IMR-90 (cell line): ENCODE data around the gene RASSF10. TPM values are rescaled to one million over a fixed set of nuclear protein-coding genes. Genes with fewer than 3 reads are reported as not detected.

Experiments
- ATAC-seq: fragments of 200-7000 bp; cut with Tn5 transposase; 2 replicates; pipeline ENCODE4 v1.9.1; 2020; ENCODE audit warnings: low read depth, mild to moderate bottlenecking, moderate library complexity
- BruUV-seq: library from RNA; stranded (reverse); fragments of 400-500 nt; replicated peaks from 2 replicates; lab custom pipeline; 2021; lab: Mats Ljungman, UMichigan
- CTCF ChIA-PET: fragments of 300-600 bp; formaldehyde crosslinking; extraction: SDS; loops from one replicate; lab custom pipeline; 2021; ENCODE audit warnings: antibody characterized with exemption; lab: Yijun Ruan, JAX
- POLR2A ChIA-PET: fragments of 300-600 bp; sonication (Branson Sonifier 250); formaldehyde crosslinking; loops from one replicate; lab custom pipeline; 2022; ENCODE audit warnings: antibody characterized with exemption; ENCODE audit not compliant: unreplicated experiment; lab: Charles Lee
- DNase-seq: peaks from one replicate; pipeline ENCODE4 v3.0.0; 2013
- H2AFZ ChIP-seq: replicated peaks from 2 replicates; pipeline ENCODE3; 2013; ENCODE audit warnings: low read length, mild to moderate bottlenecking; ENCODE audit not compliant: poor library complexity
- H2AK5ac ChIP-seq: 2 replicates; pipeline ENCODE4 v1.6.1; 2013; ENCODE audit warnings: low read depth, low read length, inconsistent platforms
- H2AK9ac ChIP-seq: replicated peaks from 2 replicates; pipeline ENCODE3; 2013; ENCODE audit warnings: mild to moderate bottlenecking, low read depth, low read length, moderate library complexity; ENCODE audit not compliant: poor library complexity
- H2BK120ac ChIP-seq: 2 replicates; pipeline ENCODE4 v1.6.1; 2013; ENCODE audit warnings: low read depth, low read length, inconsistent platforms
- H2BK15ac ChIP-seq: 3 replicates; pipeline ENCODE4 v1.6.1; 2013; ENCODE audit warnings: low read depth, low read length, inconsistent platforms
- H2BK20ac ChIP-seq: 2 replicates; pipeline ENCODE4 v1.6.1; 2013; ENCODE audit warnings: low read depth, mild to moderate bottlenecking, inconsistent platforms, low read length, moderate library complexity
- H2BK5ac ChIP-seq: 2 replicates; pipeline ENCODE4 v1.6.1; 2013; ENCODE audit warnings: mild to moderate bottlenecking, low read depth, low read length, inconsistent platforms; ENCODE audit not compliant: poor library complexity, severe bottlenecking
- H3K14ac ChIP-seq: replicated peaks from 2 replicates; pipeline ENCODE4 v1.6.1; 2013; ENCODE audit warnings: low read depth, low read length, inconsistent platforms
- H3K18ac ChIP-seq: 2 replicates; pipeline ENCODE4 v1.6.1; 2013; ENCODE audit warnings: low read depth, low read length, control low read depth
- H3K23ac ChIP-seq: 2 replicates; pipeline ENCODE4 v1.6.1; 2013; ENCODE audit warnings: low read depth, low read length, inconsistent platforms
- H3K27ac ChIP-seq: 2 replicates; pipeline ENCODE4 v1.5.1; 2013; ENCODE audit warnings: mild to moderate bottlenecking, control low read depth, low read length; ENCODE audit not compliant: insufficient read depth
- H3K27me3 ChIP-seq: 2 replicates; pipeline ENCODE4 v1.6.1; 2013; ENCODE audit warnings: low read length; ENCODE audit not compliant: control insufficient read depth, insufficient read depth
- H3K36me3 ChIP-seq: 2 replicates; pipeline ENCODE4 v1.6.1; 2013; ENCODE audit warnings: low read length, mixed read lengths; ENCODE audit not compliant: control insufficient read depth, insufficient read depth
- H3K4ac ChIP-seq: 2 replicates; pipeline ENCODE4 v1.6.1; 2013; ENCODE audit warnings: low read depth, low read length, inconsistent platforms
- H3K4me1 ChIP-seq: 2 replicates; pipeline ENCODE4 v1.6.1; 2013; ENCODE audit warnings: low read length, mixed read lengths; ENCODE audit not compliant: control insufficient read depth, insufficient read depth
- H3K4me2 ChIP-seq: 2 replicates; pipeline ENCODE4 v1.6.1; 2013; ENCODE audit warnings: low read depth, mild to moderate bottlenecking, control low read depth, low read length, moderate library complexity
- H3K4me3 ChIP-seq: 2 replicates; pipeline ENCODE4 v1.5.1; 2013; ENCODE audit warnings: low read depth, mild to moderate bottlenecking, control low read depth, low read length, moderate library complexity; ENCODE audit not compliant: insufficient read depth
- H3K56ac ChIP-seq: 2 replicates; pipeline ENCODE4 v1.6.1; 2013; ENCODE audit warnings: low read length, inconsistent platforms; ENCODE audit not compliant: insufficient read depth; ENCODE audit errors: extremely low read depth
- H3K79me1 ChIP-seq, 2 experiments: 2 replicates each; pipeline ENCODE4 v1.6.1; 2013; ENCODE audit warnings: low read length in 2 of 2, inconsistent platforms in 1 of 2, low read depth in 1 of 2
- H3K9ac ChIP-seq: 2 replicates; pipeline ENCODE4 v1.6.1; 2013; ENCODE audit warnings: low read depth, low read length, control low read depth
- H3K9me1 ChIP-seq: 2 replicates; pipeline ENCODE4 v1.6.1; 2013; ENCODE audit warnings: low read length, inconsistent platforms; ENCODE audit not compliant: insufficient read depth
- H3K9me3 ChIP-seq: 2 replicates; pipeline ENCODE4 v1.6.1; 2013; ENCODE audit warnings: low read length; ENCODE audit not compliant: control insufficient read depth, insufficient read depth
- H4K20me1 ChIP-seq: 2 replicates; pipeline ENCODE4 v1.6.1; 2013; ENCODE audit warnings: low read length, inconsistent platforms; ENCODE audit not compliant: insufficient read depth
- H4K5ac ChIP-seq: 2 replicates; pipeline ENCODE4 v1.6.1; 2013; ENCODE audit warnings: mild to moderate bottlenecking, low read depth, low read length, control low read depth
- H4K8ac ChIP-seq, 2 experiments: 2 replicates each; pipeline ENCODE4 v1.6.1; 2013; ENCODE audit warnings: low read depth in 2 of 2, low read length in 2 of 2, control low read depth in 1 of 2, inconsistent platforms in 1 of 2
- H4K91ac ChIP-seq: 2 replicates; pipeline ENCODE4 v1.6.1; 2013; ENCODE audit warnings: low read depth, low read length, inconsistent platforms; ENCODE audit not compliant: insufficient read depth
- BHLHE40 ChIP-seq: fragments of 150-350 bp; IDR thresholded peaks from 2 replicates; pipeline ENCODE4 v1.6.1; 2016; ENCODE audit warnings: mild to moderate bottlenecking, low read depth, low read length
- MAZ ChIP-seq: IDR thresholded peaks from 2 replicates; pipeline ENCODE4 v1.6.1; 2012; ENCODE audit warnings: low read depth, mild to moderate bottlenecking, low read length, improper control_type of control experiment, moderate library complexity, borderline replicate concordance
- WGBS, 2 experiments: methylation state at CpG; one replicate each; pipeline versions ENCODE4 v1.1.5 to v1.1.7; 2013; ENCODE audit warnings: missing lambda C conversion rate in 2 of 2; ENCODE audit not compliant: insufficient read length in 1 of 2; ENCODE audit errors: extremely low coverage in 2 of 2; 5-methylcytosine and 5-hydroxymethylcytosine counted together
- dilution Hi-C: fragments of 300-500 bp; cut with HindIII; formaldehyde crosslinking; loops from one replicate; pipeline ENCODE4 v1.14.3; 2018; ENCODE audit warnings: low sequenced_read_pairs; ENCODE audit not compliant: unreplicated experiment
- in situ Hi-C: fragments of 300-500 bp; cut with MboI; formaldehyde crosslinking; loops from 3 replicates; pipeline ENCODE4 v1.14.3; 2019; ENCODE audit warnings: low sequenced_read_pairs, inconsistent platforms, mixed read lengths
- intact Hi-C: fragments of 100-400 bp; cut with micrococcal nuclease; formaldehyde crosslinking; loops from 2 replicates; pipeline ENCODE4 v1.10.0; 2022
- polyA plus RNA-seq, 3 experiments: library from polyadenylated mRNA; depleted of rRNA; stranded (reverse); fragments of >200 nt; gene quantifications; 2 replicates each; pipeline ENCODE4 v1.2.3, GENCODE V29; 2012; ENCODE audit warnings: low replicate concordance in 1 of 3
- total RNA-seq: library from RNA; depleted of rRNA; stranded (reverse); fragments of >200 nt; gene quantifications from 2 replicates; pipeline ENCODE4 v1.2.3, GENCODE V29; 2012
- TF ChIP-seq, protein P1 (sequence below): fragments of 150-350 bp; IDR thresholded peaks from 2 replicates; pipeline ENCODE4 v1.6.1; 2017; ENCODE audit warnings: mild to moderate bottlenecking, antibody characterized with exemption, low read length, low read depth

The RASSF10 gene
- total and polyA plus RNA-seq, 2 of the 4 experiments (the other 2 are of a cell fraction): not detected

DNA sequence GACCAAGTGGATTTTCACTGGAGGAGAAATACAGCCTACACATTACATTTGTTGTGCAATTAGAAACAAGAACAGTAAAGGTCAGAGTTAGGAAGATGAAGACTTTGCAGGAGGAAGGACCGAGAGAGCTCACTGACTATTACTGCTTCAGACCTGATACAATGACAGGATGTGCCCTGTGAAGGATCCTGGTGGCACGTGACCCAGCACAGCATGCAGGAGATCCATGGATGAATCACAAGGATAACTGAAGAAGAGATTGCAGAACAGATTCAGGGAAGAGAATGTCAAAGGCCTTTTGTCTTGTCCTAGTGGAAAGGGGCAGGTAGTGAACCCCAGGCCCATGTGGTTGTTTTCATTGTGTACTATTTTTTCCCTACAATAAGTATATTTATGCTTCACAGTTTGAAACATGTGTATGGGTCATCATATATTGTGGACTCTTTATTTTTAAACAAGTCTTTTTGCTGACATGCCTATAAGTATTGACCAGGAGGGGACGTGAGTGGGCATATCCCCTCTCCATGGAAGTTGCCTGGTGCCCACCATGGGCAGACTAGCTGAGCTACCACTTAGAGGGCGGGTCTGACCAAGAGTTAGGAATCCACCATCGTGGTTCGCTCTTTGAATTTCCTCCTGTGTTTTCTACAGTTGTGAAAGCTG, 44.3 kb downstream of the RASSF10 start:
- H3K18ac ChIP-seq: no peak overlapping the region
- H3K4me1 ChIP-seq: no peaks in the 10 kb centered on the region
- no peak overlapping the region for H4K8ac ChIP-seq
- H2AK5ac ChIP-seq: no peak overlapping the region
- no peak overlapping the region for H3K27ac ChIP-seq
- CTCF ChIA-PET: no interaction called here
- no peaks in the 10 kb centered on the region for H3K79me1 ChIP-seq
- WGBS, 2 experiments: 40% methylated on average over 2 of the region's 6 CpGs; no CpG with 5 or more reads in 1 of the 2 experiments
- no peak overlapping the region for H3K14ac ChIP-seq
- in situ Hi-C loops (no loop called here), dilution Hi-C loops (no loop called here), intact Hi-C loops (no loop called here)
- no peak overlapping the region for H2BK5ac ChIP-seq
- H2AFZ ChIP-seq: no peak overlapping the region
- no peak overlapping the region for H2BK120ac ChIP-seq
- H2BK15ac ChIP-seq: no peak overlapping the region
- BruUV-seq: no TSS peak
- H2AK9ac ChIP-seq: no peak overlapping the region
- H3K56ac ChIP-seq: no peak overlapping the region
- no peak overlapping the region for H2BK20ac ChIP-seq
- H3K9ac ChIP-seq: no peak overlapping the region
- ATAC-seq: no peak
- H4K20me1 ChIP-seq: no peaks in the 10 kb centered on the region
- H3K27me3 ChIP-seq: peaks cover 34% of the 10 kb centered on the region
- POLR2A ChIA-PET: no interaction called here
- no peak overlapping the region for H3K4me2 ChIP-seq
- no peaks in the 10 kb centered on the region for H3K9me1 ChIP-seq
- no peak overlapping the region for H3K4me3 ChIP-seq
- H3K23ac ChIP-seq: no peak overlapping the region
- TF ChIP-seq, protein P1, sequence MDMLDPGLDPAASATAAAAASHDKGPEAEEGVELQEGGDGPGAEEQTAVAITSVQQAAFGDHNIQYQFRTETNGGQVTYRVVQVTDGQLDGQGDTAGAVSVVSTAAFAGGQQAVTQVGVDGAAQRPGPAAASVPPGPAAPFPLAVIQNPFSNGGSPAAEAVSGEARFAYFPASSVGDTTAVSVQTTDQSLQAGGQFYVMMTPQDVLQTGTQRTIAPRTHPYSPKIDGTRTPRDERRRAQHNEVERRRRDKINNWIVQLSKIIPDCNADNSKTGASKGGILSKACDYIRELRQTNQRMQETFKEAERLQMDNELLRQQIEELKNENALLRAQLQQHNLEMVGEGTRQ: peak; percentile 64
- TF ChIP-seq MAZ: no peak
- peak; percentile 15; the same call in 1 of the 2 replicates for TF ChIP-seq BHLHE40
- peaks cover 2% of the 10 kb centered on the region; the same call in 1 of the 2 replicates for H3K9me3 ChIP-seq
- no peaks in the 10 kb centered on the region for H3K36me3 ChIP-seq
- H4K91ac ChIP-seq: no peak overlapping the region
- no peak overlapping the region for H3K4ac ChIP-seq
- no peak for DNase-seq
- H4K5ac ChIP-seq: no peak overlapping the region
